ENCODE data around the gene ARID1B. TPM values are rescaled to one million over a fixed set of nuclear protein-coding genes. Genes with fewer than 3 reads are reported as not detected.

The ARID1B gene
- total and polyA plus RNA-seq, 10 of the 15 experiments (the other 5 are each of a cell fraction or from before 2014, with no cell fraction given) = 24.7 to 133 (median 54.6) TPM

DNA sequence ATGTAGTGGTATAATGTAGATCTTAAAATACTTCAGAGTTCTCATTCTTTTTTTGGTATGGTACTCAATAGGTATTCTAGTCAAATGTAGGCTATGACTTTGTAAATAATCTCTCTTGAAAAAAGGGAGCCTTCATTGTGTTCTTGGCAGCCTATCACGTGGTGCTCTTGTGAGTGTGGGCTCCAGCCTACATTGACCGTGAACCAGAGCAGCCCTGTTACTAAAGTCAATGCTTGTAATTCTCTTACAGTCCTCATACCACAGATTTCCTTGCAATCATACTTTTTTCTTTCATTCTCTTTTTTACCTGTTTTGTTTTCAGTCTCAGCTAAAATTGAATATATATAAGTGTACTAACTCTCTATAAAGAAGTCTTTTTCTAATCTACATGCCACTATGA is 31.1 kb downstream of the ARID1B start:
- SMC1A ChIA-PET (ENCODE audit: uncharacterized antibody, unreplicated experiment) = interaction anchor here (0.6 to 3.7 kb wide), 9 partner anchors 13 to 135 kb away, joined by 3 to 23 read pairs (median 5); no protein-coding TSS in a partner anchor
- DNase-seq (ENCODE audit: low read depth, low spot score) (no peak), FAIRE-seq (no peak), ATAC-seq (peak; percentile 80)
- Histone ChIP-seq H2AFZ (ENCODE audit: control insufficient read depth, low read depth, low read length) (no peak overlapping the region), H3K9me3 (replicated peaks; ENCODE audit: control insufficient read depth, insufficient read depth, low read length) (peaks cover 8% of the 10 kb centered on the region; the same call in 2 of the 3 replicates), H3K27me3 (replicated peaks in 1 of 2; ENCODE audit: control insufficient read depth in 2 of 2, insufficient read depth in 2 of 2, low read length in 1 of 2) (no peaks in the 10 kb centered on the region), H3K4me3 (no peak overlapping the region), H3K36me3 (ENCODE audit: control insufficient read depth in 2 of 2, insufficient read depth in 2 of 2, low read length in 1 of 2) (peaks cover 2 to 8% of the 10 kb centered on the region in 2 experiments), H4K20me1 (ENCODE audit: control insufficient read depth, insufficient read depth) (no peaks in the 10 kb centered on the region), H3K9ac (ENCODE audit: control insufficient read depth, insufficient read depth, low read length) (0 out of 2 replicates have a peak overlapping the region, but pooled peaks have one; percentile 9), H3K27ac (ENCODE audit: control insufficient read depth, insufficient read depth) (peak overlapping the region; percentile 27; the same call in 1 of the 2 replicates), H3K4me1 (ENCODE audit: control insufficient read depth, insufficient read depth, low read length) (peaks cover 24% of the 10 kb centered on the region), H3K79me2 (ENCODE audit: control insufficient read depth, insufficient read depth, low read length) (peaks cover 97% of the 10 kb centered on the region), H3K4me2 (ENCODE audit: control insufficient read depth, insufficient read depth) (peak overlapping the region; percentile 68)
- 97% methylated on average over 2 of the region's 2 CpGs for WGBS (ENCODE audit: insufficient coverage, insufficient replicate concordance, low lambda C conversion rate, missing lambda C conversion rate)
- in situ Hi-C loops (cut with MboI) = no loop called here
- CTCF ChIA-PET = interaction anchor here (0.5 kb wide), 1 partner anchor 85 kb away, joined by 3 read pairs; no protein-coding TSS in a partner anchor
- RAD21 ChIA-PET (ENCODE audit: unreplicated experiment) = interaction anchor here (0.6 to 1.4 kb wide), 3 partner anchors 28 to 30 kb away, joined by 3 to 4 read pairs (median 3); no protein-coding TSS in a partner anchor
- POLR2A ChIA-PET = interaction anchor here (0.9 kb wide), 1 partner anchor 10 kb away, joined by 3 read pairs; no protein-coding TSS in a partner anchor
- no TSS peak for BruUV-seq (replicated peaks)
- intact Hi-C loops (cut with micrococcal nuclease; ENCODE audit: unreplicated experiment) = no loop called here
- TF ChIP-seq WRNIP1 (IDR thresholded peaks at IDR 0.05; ENCODE audit: borderline replicate concordance, low read depth, low read length) = no peak
- TF ChIP-seq, protein P1, sequence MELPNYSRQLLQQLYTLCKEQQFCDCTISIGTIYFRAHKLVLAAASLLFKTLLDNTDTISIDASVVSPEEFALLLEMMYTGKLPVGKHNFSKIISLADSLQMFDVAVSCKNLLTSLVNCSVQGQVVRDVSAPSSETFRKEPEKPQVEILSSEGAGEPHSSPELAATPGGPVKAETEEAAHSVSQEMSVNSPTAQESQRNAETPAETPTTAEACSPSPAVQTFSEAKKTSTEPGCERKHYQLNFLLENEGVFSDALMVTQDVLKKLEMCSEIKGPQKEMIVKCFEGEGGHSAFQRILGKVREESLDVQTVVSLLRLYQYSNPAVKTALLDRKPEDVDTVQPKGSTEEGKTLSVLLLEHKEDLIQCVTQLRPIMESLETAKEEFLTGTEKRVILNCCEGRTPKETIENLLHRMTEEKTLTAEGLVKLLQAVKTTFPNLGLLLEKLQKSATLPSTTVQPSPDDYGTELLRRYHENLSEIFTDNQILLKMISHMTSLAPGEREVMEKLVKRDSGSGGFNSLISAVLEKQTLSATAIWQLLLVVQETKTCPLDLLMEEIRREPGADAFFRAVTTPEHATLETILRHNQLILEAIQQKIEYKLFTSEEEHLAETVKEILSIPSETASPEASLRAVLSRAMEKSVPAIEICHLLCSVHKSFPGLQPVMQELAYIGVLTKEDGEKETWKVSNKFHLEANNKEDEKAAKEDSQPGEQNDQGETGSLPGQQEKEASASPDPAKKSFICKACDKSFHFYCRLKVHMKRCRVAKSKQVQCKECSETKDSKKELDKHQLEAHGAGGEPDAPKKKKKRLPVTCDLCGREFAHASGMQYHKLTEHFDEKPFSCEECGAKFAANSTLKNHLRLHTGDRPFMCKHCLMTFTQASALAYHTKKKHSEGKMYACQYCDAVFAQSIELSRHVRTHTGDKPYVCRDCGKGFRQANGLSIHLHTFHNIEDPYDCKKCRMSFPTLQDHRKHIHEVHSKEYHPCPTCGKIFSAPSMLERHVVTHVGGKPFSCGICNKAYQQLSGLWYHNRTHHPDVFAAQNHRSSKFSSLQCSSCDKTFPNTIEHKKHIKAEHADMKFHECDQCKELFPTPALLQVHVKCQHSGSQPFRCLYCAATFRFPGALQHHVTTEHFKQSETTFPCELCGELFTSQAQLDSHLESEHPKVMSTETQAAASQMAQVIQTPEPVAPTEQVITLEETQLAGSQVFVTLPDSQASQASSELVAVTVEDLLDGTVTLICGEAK (IDR thresholded peaks at IDR 0.05; ENCODE audit: borderline replicate concordance) = no peak
- TF ChIP-seq ZSCAN29 (IDR thresholded peaks at IDR 0.05) = no peak
- TF ChIP-seq ASH2L (IDR thresholded peaks at IDR 0.05; ENCODE audit: borderline replicate concordance, low read depth) = no peak
- TF ChIP-seq SUZ12 (IDR thresholded peaks at IDR 0.05; ENCODE audit: unreplicated experiment) = no peak
- TF ChIP-seq ZBED1 (IDR thresholded peaks at IDR 0.05; ENCODE audit: borderline replicate concordance) = no peak
- TF ChIP-seq CBX3 (IDR thresholded peaks at IDR 0.05; ENCODE audit: borderline replicate concordance, low read depth) = no peak
- no peak for TF ChIP-seq CREM (IDR thresholded peaks at IDR 0.05; ENCODE audit: low read depth)
- no peak for TF ChIP-seq STAT3 (IDR thresholded peaks at IDR 0.05; ENCODE audit: low read depth, low read length)
- TF ChIP-seq RAD51 (IDR thresholded peaks at IDR 0.05) = peak; percentile 91
- TF ChIP-seq STAT1 (conservative IDR thresholded peaks at IDR 0.05) = no peak
- TF ChIP-seq, protein P2, sequence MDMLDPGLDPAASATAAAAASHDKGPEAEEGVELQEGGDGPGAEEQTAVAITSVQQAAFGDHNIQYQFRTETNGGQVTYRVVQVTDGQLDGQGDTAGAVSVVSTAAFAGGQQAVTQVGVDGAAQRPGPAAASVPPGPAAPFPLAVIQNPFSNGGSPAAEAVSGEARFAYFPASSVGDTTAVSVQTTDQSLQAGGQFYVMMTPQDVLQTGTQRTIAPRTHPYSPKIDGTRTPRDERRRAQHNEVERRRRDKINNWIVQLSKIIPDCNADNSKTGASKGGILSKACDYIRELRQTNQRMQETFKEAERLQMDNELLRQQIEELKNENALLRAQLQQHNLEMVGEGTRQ (IDR thresholded peaks at IDR 0.05; ENCODE audit: borderline replicate concordance, low read depth, low read length) = peak; percentile 30; the same call in 1 of the 2 replicates
- no peak for TF ChIP-seq YBX1 (IDR thresholded peaks at IDR 0.05)
- no peak for TF ChIP-seq PAX5 (IDR thresholded peaks at IDR 0.05; ENCODE audit: borderline replicate concordance, low read depth, low read length)
- TF ChIP-seq, protein P3, sequence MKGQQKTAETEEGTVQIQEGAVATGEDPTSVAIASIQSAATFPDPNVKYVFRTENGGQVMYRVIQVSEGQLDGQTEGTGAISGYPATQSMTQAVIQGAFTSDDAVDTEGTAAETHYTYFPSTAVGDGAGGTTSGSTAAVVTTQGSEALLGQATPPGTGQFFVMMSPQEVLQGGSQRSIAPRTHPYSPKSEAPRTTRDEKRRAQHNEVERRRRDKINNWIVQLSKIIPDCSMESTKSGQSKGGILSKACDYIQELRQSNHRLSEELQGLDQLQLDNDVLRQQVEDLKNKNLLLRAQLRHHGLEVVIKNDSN (IDR thresholded peaks at IDR 0.05; ENCODE audit: borderline replicate concordance, extremely low read length, insufficient read depth, low read depth, low read length) = peak; percentile 38
- TF ChIP-seq HDGF (IDR thresholded peaks at IDR 0.05) = no peak
- TF ChIP-seq, protein P4, sequence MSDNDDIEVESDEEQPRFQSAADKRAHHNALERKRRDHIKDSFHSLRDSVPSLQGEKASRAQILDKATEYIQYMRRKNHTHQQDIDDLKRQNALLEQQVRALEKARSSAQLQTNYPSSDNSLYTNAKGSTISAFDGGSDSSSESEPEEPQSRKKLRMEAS (IDR thresholded peaks at IDR 0.05; ENCODE audit: low read depth, low read length) = no peak

All from GM12878 (cell line).